Right lobe of liver (tissue), 4 donors: ENCODE measurements around the gene P2RX2.

Experiments
- POLR2A ChIP-seq: fragments of 450-650 bp; IDR thresholded peaks from one replicate; pipeline ENCODE4 v1.6.1; 2017; ENCODE audit warnings: antibody characterized with exemption, mild to moderate bottlenecking
- TF ChIP-seq, protein P1 (sequence below), 4 donors: fragments of 200-600 bp in 3 of 4; fragments of 450-650 bp in 1 of 4; IDR thresholded peaks; one replicate each; pipeline versions ENCODE4 v1.5.1 to v1.8.0; 2016 to 2022; ENCODE audit warnings: antibody characterized with exemption in 4 of 4, mild to moderate bottlenecking in 2 of 4
- donor health status: DM: no; HTN: no; CAD: no.
- donor health status: DM: no; HTN: no; CAD: no.
- donor health status: DM: no; HTN: yes; CAD: no.

DNA sequence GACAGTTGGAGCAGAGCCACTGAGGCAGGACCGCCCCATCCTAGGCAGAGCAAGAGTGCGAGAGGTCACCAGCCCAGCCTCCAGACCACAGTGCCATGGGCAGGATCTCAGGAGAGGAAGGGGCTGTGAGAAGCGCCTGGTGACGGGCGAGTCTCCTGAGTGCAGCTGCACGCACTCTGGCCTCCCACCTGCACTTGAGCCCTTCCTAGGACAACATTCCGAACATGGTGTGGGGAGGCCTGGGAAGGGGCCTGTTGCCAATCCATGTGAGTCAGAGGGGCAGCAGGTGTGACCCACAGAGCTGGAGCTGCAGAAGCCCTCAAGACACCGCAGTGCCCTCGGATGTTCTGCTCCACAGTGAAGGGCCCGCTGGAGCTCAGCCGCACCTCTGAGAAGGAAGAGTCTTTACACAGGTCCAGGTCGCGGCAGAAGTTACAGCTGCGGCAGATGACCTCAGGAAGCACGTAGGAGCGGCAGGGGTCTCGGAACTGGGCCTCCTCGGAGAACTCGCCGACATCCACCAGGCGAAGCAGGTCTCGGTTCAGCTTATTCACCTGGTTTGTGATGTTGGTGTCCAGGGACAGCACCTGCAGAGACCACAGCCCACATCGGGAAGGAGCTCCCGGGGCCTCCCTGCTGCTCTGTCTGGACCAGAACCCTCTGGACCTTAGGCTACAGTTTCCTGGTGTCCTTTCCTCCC is 7.3 kb downstream of the P2RX2 start:
- TF ChIP-seq, protein P1, sequence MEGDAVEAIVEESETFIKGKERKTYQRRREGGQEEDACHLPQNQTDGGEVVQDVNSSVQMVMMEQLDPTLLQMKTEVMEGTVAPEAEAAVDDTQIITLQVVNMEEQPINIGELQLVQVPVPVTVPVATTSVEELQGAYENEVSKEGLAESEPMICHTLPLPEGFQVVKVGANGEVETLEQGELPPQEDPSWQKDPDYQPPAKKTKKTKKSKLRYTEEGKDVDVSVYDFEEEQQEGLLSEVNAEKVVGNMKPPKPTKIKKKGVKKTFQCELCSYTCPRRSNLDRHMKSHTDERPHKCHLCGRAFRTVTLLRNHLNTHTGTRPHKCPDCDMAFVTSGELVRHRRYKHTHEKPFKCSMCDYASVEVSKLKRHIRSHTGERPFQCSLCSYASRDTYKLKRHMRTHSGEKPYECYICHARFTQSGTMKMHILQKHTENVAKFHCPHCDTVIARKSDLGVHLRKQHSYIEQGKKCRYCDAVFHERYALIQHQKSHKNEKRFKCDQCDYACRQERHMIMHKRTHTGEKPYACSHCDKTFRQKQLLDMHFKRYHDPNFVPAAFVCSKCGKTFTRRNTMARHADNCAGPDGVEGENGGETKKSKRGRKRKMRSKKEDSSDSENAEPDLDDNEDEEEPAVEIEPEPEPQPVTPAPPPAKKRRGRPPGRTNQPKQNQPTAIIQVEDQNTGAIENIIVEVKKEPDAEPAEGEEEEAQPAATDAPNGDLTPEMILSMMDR (IDR thresholded peaks at IDR 0.05) = no peak
- TF ChIP-seq POLR2A = no peak
